ENCODE results near the gene COASY.

The COASY gene

DNA sequence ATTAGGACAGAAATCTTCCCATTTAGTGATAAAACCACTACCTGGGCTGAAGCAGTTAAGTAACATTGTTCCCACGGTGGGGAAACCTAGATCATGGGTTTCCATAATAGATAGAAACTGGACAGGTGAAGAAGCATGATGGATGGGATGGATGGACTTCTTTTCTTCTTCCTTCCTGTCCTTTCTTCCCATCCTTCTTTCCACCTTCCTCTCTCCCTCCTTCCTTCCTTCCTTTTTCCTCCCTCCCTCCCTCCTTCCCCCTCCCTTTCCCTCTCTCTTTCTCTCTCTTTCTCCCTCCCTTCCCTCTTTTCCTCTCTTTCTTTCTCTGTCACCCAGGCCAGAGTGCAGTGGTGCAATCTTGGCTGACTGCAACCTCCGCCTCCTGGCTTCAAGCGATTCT, 12.5 kb downstream of the COASY start:
- no peak for DNase-seq

DNA sequence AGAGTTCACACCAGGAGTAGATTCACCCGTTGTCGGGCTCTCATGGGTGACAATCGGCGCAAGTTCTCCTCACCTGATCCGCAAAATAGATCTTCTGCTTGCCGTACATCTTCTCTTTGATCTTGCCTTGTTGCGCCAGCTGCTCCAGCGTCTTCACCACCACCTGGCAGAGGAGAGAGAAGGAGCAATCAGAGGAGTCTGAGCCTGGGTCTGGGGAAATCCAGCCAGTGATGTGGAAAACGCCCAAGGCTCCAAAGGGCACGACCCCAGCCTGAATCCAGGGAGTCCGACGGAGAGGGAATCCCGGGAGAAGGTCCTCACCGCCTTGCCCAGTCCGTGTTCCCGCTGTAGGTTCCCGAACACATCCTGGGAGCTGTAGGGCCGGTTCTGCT, 15.2 kb downstream of the COASY start:
- no peak for DNase-seq

DNA sequence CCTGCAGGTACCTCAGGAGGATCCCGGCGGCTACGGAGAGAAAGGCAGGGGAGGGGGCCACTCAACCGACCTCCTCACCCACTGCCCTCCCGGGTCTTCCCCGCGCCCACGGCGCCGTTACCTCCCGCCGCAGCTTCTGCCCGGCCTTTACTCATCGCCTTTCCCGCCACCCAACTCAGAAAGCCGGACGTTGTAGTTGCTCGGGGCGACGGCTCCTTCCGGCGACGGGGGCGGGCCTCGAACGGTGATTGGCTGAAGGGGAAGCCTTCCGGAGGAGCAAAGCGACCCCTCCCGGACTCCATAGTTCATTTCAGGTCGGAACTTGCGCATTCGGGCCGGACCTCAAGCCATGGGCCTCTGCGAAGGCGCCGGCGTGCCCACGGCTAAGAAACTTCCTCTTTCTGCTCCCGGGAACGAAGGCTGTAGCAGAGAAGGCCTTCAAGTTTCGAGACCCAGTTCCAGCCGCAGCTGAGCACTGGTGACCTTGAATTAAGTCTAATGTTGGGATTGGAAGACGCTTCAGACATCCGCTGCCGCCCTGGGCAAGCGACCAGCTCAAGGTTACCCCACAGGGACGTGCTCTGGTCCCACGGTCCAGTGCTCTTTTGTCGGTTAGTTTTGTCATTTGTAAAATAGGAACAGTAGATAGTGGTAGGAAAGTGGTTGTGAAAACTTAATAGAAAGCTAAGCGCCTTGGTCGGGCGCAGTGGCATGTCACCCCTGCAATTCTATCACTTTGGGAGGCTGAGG, 15.8 kb downstream of the COASY start, which contains the start of gene PSMC3IP:
TSS of gene PSMC3IP (minus strand) at position 198 of the 750 bp plus-strand sequence. CDS start at position 155, 43 bp downstream.
- DNase-seq: peak; percentile 98 to 99 (median 98)

DNA sequence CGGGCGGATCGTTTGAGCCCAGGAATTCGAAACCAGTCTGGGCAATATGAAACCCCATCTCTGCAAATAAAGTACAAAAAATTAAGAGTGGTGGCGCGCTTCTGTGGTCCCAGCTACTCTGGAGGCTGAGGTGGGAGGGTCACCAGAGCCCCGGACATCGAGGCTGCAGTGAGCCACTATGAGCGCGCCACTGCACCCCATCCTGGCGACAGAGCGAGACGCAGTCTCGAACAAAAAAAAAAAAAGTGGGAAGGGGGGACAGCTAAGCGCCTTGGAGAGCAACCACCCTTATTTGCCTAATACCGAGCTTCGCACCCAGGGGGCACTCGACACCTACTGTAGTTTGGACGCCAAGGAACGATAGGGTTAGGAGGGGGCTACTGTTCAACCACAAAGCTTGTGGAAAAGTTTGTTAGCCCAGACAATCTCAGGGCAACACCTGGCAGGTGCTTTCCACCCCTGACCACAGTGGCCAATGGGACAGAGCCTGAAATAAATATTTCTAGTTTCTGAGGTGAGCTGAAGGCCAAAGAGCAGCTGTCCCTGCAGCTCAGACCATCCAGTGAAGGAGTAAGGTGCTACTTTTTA, 16.4 kb downstream of the COASY start:
- DNase-seq: peak; percentile 71 to 81 (median 74)

DNA sequence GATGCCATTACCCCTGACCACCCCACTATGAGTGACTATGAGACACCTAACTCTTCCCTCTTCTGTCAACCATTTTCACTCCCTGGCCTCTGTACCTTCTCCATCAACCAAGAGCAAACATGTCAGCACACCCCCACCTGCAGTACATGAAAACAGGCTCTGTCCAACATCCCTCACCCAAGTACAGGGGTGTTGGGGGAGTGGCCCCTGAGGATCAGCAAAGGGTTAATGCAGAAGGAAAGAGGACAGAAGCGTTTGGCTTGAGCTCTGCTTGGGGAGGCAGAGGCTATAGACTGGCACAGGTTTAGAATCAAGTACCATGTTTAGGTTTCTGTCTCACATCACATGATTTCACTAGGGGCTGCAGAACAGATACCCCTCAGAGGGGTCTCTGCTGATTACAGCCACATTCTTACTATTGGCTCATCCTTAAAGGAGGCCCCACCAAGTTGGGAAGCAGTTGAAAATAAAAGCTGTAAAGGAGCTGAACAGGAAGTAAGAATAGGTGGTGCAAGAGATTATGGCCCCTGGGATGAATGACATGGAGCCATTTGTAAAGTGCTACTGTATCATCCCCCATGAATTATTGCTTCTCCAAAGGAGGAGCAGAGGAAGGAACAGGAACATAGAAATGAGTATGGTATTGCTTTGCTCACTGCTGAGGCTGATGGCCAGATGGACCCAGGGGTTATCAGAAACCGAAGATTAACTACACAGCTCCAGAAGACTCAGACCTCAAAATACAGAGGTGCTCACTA, 18.0 kb downstream of the COASY start:
- no peak for DNase-seq

DNA sequence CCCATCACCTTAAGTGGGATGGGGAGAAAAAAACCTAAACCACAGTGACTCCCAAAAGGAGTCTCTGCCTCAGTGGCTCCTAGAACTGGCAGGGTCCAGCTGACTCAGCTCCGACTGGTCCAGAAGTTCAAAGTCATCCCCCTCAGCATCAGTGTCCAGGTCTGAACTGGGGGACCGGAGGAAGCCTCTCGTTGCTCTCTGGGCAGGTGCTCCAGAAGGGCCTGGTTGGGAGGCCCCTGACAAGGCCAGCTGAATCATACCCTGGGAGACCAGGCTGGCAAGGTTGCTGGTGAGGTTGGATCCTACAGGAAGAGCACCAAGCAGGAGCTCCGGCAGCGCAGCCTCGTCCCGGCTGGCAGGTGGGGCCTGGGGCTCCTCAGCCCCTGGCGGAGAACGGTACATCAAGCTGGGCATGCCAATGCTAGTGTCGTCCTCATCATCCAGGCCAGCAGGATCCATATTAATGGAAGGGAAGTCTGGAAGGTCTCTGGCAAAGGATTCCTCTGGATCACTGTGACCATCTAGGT, 19.9 kb downstream of the COASY start:
- no peak for DNase-seq

DNA sequence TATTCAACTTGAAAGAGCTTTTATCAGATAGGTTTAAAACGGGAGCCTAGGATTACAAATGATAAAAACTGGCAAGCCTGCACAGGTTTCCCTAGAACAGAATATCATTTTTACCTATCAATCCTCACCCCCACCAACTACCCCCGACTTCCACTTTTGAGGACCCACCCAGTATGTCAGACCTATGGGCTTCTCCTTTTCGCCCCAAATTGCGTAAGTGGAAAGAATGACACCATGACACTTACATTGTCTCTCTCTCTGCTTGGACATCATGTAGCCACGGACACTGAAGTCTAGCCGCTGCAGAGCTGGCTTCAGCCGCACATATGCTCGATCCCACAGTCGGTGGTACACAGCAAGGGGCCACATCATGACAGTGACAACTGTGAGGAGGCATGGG, 22.9 kb downstream of the COASY start:
- DNase-seq: peak; percentile 68 to 86 (median 81)

DNA sequence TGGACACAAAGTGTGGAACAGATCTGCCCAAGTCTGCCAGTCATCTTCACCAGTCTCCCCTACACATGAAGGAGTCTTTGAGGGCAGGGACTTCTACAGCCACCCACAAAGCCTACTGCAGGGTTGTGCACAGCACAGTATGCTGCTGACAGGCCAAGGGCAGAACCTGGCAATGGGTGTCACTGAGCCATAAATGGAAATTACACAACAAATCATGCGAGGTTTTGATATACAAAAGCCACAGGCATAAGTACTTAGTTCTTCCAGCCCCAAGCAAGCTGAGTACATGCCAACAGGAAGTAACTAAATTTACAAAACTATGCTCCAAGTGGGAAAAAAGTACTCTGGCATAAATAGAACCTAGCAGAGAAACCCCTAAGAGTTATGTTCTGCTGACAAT, 23.4 kb downstream of the COASY start:
- peak; percentile 38 to 63 (median 44) for DNase-seq

DNA sequence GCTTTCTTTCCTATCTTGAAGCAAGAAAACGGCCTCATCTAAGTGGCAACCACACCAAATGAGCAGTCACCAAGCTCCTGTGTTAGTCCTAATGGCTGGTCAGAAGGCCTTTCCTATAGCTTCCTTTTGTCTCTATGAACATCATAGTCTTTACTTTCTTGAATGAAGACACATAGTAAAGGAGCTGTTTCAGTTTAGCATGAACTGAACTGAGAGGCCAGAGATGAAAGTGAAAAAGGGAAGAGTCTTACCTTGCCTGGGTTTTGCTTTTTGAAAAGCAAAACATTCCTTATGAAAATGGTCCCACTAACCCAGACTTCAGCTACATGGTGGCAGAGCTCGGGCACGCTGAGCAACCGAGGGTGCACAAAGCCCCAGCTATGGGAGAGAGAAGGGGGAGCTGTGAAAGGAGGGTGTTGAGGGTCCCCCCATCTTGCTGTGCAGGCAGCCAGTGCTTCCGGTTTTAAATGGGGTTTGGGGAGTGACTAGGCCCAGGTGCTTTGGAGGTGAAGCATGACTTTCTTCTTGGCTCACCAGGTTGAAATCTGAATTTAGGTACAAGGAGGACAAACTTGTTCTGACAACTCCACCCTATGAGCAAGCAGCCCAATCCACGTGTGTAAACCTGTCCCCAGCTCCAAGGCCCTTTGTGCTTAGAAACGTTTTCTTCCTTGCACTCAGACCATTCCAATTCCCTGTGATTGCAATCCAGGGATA, 24.7 kb downstream of the COASY start:
- DNase-seq: no peak

DNA sequence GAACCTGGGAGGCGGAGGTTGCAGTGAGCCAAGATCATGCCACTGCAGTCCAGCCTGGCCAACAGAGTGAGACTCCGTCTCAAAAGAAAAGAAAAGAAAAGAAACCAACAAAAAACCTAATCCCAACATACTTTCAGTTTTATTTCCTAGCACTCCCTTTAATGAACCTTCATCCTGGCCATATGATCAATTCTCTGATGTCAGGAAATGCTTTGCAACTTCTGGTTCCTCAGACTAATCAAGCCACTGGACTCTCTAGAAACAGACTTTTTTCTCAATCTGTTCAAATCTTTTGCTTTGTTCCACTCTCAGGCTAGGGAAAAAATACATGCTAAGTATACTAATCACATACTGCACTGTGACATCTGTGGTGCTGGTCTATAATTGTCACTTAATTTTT, 28.9 kb downstream of the COASY start:
- DNase-seq: no peak

DNA sequence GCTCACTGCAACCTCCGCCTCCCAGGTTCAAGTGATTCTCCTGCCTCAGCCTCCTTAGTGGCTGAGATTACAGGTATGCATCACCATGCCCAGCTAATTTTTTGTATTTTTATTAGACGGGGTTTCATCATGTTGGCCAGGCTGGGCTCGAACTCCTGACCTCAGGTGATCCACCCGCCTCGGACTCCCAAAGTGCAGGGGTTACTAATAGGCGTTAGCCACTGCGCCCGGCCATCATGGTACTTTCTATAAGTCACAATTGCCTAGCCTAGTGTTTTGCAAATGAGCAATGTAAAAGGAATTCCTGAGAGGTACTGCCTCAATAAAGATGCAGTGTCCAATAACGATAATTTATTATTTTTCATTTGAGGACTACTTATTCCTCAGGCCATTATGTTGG, 29.5 kb downstream of the COASY start:
- no peak for DNase-seq

DNA sequence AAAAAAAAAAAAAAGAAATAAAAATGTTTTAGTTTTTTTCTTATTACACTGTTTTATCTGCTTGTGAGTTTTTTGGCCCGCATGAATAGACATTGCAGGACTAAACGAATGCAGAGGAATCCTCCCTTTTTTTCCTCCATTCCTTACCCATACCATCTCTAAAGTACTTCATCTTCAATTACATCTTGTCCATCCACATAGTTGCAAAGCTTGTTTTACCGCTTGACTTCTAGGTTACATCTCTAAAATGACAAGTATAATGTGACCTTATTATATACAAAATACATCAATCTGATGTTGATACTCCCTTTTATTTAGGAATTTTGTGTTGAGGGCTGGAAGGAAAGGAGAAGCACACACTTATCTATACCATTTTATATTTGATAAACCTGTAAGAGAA, 34.4 kb downstream of the COASY start:
- no peak for DNase-seq

DNA sequence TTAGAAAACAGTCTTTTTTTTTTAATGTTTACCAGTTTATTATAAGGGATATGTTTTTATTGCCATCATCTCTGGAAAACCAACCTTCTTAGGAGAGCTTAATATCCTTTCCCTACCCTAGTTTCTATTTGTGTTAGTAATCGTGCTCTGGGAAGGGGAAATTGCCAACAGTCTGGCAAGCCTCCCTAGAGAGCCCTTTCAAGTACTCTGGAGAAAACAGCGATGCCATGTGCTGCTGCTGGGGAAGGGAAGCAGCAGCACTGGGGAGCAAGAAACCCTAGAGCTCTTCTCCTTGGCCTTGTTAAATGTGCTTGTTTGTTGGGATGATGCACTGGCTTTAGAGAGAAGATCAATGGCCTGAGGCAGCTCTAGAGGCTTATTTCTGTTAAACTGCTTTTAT, 37.0 kb downstream of the COASY start:
- no peak for DNase-seq

DNA sequence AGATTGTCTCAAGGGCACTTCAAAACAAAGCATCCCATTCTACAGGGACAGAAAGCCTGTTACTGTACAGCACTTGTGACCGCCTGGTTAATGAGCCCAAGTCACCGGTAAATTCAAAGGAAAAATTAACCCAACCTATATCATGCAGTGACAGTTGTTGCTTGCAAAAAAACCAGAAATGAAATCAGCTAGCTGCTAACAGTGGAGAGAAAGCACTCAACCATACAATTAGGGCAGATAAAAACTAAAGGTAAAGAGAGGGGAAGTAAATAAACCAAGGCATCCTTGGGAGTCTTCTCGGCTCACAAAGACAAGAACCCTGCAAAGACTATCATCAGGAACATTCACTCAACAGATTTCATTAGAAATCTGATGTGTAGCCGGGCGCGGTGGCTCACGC, 41.4 kb downstream of the COASY start:
- no peak for DNase-seq

DNA sequence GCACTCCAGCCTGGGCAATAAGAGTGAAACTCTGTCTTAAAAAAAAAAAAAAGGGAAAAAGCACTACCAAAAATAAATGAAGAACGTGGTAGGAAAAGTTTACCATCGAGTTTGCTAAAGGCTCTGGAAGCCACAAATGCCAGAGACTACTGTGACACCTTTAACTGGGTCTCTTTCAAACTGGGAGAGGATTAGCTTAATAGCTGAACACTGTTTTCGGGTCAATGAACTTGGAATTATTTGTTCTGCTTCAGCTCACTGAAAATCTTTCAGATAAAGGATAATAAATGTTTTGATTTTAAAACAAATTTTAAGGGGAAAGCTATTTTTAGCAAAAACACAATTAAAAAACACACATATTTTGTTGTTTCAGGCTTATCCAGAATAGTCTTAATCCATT, 45.8 kb downstream of the COASY start:
- no peak for DNase-seq

DNA sequence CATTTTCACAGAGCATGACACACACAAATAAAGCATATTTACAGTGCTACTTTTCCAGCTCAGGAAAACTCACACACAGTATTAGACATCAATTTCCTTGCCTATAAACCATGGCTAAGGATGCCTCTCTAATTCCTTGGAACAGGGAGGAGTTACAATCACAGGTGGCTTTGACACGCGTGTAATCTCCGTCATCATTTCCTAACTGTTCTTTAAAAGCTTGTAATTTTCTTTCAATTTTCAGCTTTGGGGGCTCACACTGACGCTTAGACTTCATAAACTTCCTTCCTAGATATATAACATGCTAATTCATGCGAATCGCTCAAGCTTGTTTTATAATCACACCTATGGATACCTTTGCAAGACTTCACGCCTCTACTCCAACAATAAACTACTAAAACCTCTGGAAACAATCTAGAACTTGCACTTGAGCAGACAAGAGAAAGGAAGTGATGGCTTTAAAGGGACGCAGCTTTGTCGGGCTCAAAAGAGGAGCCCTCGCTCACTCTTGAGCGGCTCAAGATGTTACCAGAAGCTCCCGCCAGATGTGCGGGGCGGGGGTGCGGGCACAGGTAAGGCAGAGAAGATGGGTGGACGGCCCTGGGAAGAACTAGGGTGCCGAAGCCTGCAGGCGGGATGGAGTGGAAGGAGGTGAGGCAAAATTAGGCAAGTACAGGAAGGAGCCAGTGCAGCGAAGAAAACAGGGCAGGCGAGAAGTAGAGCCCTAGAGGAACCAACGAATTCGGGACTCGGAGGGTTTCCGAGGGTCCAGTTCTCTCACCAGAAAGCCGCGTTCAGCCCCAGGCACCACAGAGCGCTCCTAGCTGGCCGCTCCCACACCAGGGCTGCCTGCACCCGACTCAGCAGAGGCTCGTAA, 46.6 kb downstream of the COASY start:
- peak in 2 of 3 donors; percentile 13 to 21 for DNase-seq

DNA sequence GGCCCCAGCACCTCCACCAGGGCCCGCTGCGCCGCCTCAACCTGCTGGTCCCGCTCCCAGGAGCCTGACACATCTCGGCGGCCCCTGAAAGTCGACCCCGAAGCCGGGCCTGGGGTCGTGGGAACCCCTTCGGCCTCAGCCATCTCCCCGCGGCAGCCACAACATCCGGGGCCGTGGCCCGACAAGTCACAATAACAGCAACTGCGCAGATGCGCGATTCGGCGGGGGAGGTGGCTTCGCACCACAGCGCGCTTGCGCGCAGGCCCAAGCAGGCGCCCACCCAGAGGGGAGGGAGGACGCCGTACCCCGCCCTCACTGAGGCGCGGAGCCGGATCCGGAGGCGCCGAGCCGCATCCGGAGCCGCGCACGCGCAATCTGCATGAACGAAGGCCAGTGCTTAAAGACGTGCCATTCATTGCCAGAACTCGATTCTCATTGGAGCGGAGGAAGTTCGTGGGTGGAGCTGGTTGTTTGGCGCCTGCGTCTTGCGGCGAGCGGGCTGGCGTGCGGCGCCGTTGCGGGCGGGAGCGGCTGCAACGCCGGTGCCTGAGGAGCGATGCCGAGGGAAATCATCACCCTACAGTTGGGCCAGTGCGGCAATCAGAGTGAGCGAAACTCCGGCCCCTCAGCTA, 47.4 kb downstream of the COASY start, which contains the start of the genes RETREG3 and TUBG1:
TSS of gene RETREG3 (minus strand) at position 193 of the 632 bp plus-strand sequence. CDS start at position 143, 50 bp downstream.
TSS of gene TUBG1 (plus strand) at position 502 of the 632 bp plus-strand sequence. CDS start at position 557, 55 bp downstream.
- DNase-seq: peak; percentile 100

DNA sequence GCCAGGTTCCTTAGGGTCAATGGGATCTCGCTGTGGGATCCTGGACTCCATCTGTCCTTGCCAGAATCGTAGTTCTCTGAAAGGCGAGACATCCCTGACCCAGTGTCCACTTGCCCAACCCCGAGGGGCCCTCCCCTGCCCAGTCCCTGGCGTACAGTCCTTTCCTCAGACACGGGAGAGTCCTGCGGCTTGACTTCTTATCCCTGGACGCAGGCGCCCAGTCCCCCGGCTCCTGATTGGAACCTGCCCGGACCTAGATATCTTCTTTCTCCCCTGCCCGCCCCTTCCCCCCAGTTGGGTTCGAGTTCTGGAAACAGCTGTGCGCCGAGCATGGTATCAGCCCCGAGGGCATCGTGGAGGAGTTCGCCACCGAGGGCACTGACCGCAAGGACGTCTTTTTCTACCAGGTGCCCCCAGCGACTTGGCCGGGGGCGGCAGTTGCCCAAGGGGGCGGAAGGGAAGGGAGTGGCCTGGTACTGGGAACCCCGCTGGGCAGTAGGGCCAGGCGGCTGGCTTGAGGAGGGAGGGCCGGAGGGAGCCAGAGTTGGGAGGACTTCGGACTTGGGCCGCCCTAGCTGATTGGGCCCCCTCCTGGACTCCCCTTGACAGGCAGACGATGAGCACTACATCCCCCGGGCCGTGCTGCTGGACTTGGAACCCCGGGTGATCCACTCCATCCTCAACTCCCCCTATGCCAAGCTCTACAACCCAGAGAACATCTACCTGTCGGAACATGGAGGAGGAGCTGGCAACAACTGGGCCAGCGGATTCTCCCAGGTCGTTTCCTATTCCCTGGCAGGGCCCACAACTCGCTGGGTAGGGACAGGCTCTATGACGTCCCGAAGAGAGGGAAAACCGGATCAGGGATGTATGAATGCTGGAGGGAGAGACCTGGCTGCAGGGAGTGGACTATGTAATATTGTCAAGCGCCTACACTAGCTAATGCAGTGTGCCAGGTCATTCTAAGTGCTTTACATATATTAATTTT, 48.2 kb downstream of the COASY start:
- peak in 1 of 3 donors; percentile 10 for DNase-seq

DNA sequence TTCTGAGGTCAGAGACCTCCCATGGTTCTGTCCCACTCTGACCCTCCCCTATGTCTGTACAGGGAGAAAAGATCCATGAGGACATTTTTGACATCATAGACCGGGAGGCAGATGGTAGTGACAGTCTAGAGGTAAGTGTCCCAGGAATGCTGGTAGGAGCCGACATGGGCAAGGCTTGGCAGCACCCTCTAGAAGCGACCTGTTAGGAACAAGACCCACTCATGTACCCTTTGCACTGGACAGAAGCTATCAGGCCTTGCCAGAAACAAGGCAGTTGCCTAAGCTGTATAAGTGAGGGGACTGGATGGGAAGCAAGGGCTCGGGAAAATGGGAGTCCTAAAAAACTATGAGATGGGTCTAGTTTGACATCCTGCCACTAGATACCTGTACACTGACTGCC, 50.1 kb downstream of the COASY start:
- DNase-seq: no peak

Data from suppressor macrophage treated with lipopolysaccharide for 1 hour (primary cell).